ENCODE results near the gene UBL7. TPM values are rescaled to one million over a fixed set of nuclear protein-coding genes. Genes with fewer than 3 reads are reported as not detected.

The UBL7 gene
- total and polyA plus RNA-seq, 2 experiments from 2014 or later = 39.2 to 60.2 TPM

- no peaks in the 10 kb centered on the region for H3K79me2 ChIP-seq
- no peak overlapping the region for H3K27ac ChIP-seq
Measured at GRCh38 chr15:74422265-74422651, 38.7 kb downstream of the UBL7 start.

GRCh38 chr15:74421302-74422245 lies 39.4 kb downstream of the UBL7 start:
- no peaks in the 10 kb centered on the region for H3K79me2 ChIP-seq
- no peak overlapping the region for H3K4me2 ChIP-seq
- DNase-seq (ENCODE audit: low spot score) = no peak
- H3K9me3 ChIP-seq (ENCODE audit: low read depth) = no peaks in the 10 kb centered on the region
- H4K20me1 ChIP-seq (ENCODE audit: insufficient read depth, poor library complexity, severe bottlenecking) = no peaks in the 10 kb centered on the region
- H3K27me3 ChIP-seq = no peaks in the 10 kb centered on the region
- no peak overlapping the region for H3K27ac ChIP-seq
- H3K4me3 ChIP-seq = no peak overlapping the region
- H3K36me3 ChIP-seq (replicated peaks; ENCODE audit: insufficient read depth, low read depth) = no peaks in the 10 kb centered on the region
- 87% methylated on average over 19 of the region's 20 CpGs for WGBS (ENCODE audit: low lambda C conversion rate, missing lambda C conversion rate)
- peaks cover 14% of the 10 kb centered on the region for H3K4me1 ChIP-seq (ENCODE audit: insufficient read depth)
- no peaks in the 10 kb centered on the region for H3K9me2 ChIP-seq (replicated peaks; ENCODE audit: insufficient read depth)
- no peak overlapping the region for H2AFZ ChIP-seq
- TF ChIP-seq CTCF (IDR thresholded peaks at IDR 0.05; ENCODE audit: poor library complexity) (no peak), EZH2 (IDR thresholded peaks at IDR 0.05; ENCODE audit: borderline replicate concordance) (no peak), EZH2phosphoT487 (IDR thresholded peaks at IDR 0.05; ENCODE audit: low read depth, severe bottlenecking, unreplicated experiment) (no peak)

More at GRCh38 chr15:74422265-74422651, 38.7 kb downstream of the UBL7 start:
- Histone ChIP-seq H3K9me3 (ENCODE audit: low read depth) (no peaks in the 10 kb centered on the region), H2AFZ (no peak overlapping the region), H3K9me2 (replicated peaks; ENCODE audit: insufficient read depth) (no peaks in the 10 kb centered on the region), H3K27me3 (no peaks in the 10 kb centered on the region), H3K4me2 (no peak overlapping the region), H3K36me3 (replicated peaks; ENCODE audit: insufficient read depth, low read depth) (no peaks in the 10 kb centered on the region), H3K4me3 (no peak overlapping the region), H3K4me1 (ENCODE audit: insufficient read depth) (peaks cover 14% of the 10 kb centered on the region), H4K20me1 (ENCODE audit: insufficient read depth, poor library complexity, severe bottlenecking) (no peaks in the 10 kb centered on the region)
- no peak for TF ChIP-seq EZH2 (IDR thresholded peaks at IDR 0.05; ENCODE audit: borderline replicate concordance)
- TF ChIP-seq CTCF (IDR thresholded peaks at IDR 0.05; ENCODE audit: poor library complexity) = no peak
- no peak for TF ChIP-seq EZH2phosphoT487 (IDR thresholded peaks at IDR 0.05; ENCODE audit: low read depth, severe bottlenecking, unreplicated experiment)
- 83% methylated on average over 9 of the region's 9 CpGs for WGBS (ENCODE audit: low lambda C conversion rate, missing lambda C conversion rate)
- no peak for DNase-seq (ENCODE audit: low spot score)

- Histone ChIP-seq H3K9me2 (replicated peaks; ENCODE audit: insufficient read depth) (no peaks in the 10 kb centered on the region), H4K20me1 (ENCODE audit: insufficient read depth, poor library complexity, severe bottlenecking) (no peaks in the 10 kb centered on the region), H3K79me2 (no peaks in the 10 kb centered on the region), H3K27ac (no peak overlapping the region), H3K9me3 (ENCODE audit: low read depth) (no peaks in the 10 kb centered on the region), H3K4me1 (ENCODE audit: insufficient read depth) (peaks cover 14% of the 10 kb centered on the region), H3K4me3 (no peak overlapping the region), H3K4me2 (no peak overlapping the region), H3K27me3 (no peaks in the 10 kb centered on the region), H2AFZ (no peak overlapping the region), H3K36me3 (replicated peaks; ENCODE audit: insufficient read depth, low read depth) (no peaks in the 10 kb centered on the region)
- TF ChIP-seq EZH2phosphoT487 (IDR thresholded peaks at IDR 0.05; ENCODE audit: low read depth, severe bottlenecking, unreplicated experiment) (no peak), CTCF (IDR thresholded peaks at IDR 0.05; ENCODE audit: poor library complexity) (no peak), EZH2 (IDR thresholded peaks at IDR 0.05; ENCODE audit: borderline replicate concordance) (no peak)
- DNase-seq (ENCODE audit: low spot score) = no peak
- 82% methylated on average over 9 of the region's 10 CpGs for WGBS (ENCODE audit: low lambda C conversion rate, missing lambda C conversion rate)
Measured at GRCh38 chr15:74420193-74420905, 40.6 kb downstream of the UBL7 start.
